Ovary (tissue), 9 donors: ENCODE measurements around the gene CD81. TPM values are rescaled to one million over a fixed set of nuclear protein-coding genes. Genes with fewer than 3 reads are reported as not detected.

Experiments used
- DNase-seq, 5 donors: peaks; one replicate each; pipeline ENCODE4 v3.0.0-alpha.2; 2019 to 2020
- H3K27ac ChIP-seq, 2 donors: fragments of 200-600 bp; one replicate each; pipeline versions ENCODE4 v1.5.1 to v1.8.0; 2019 to 2022
- H3K27me3 ChIP-seq: fragments of 200-600 bp; one replicate; pipeline ENCODE4 v1.8.0; 2022
- H3K36me3 ChIP-seq: fragments of 200-600 bp; sonication (generic); one replicate; pipeline ENCODE4 v1.5.1; 2019
- H3K4me1 ChIP-seq: one replicate; pipeline ENCODE4 v1.8.1; 2013; ENCODE audit warnings: mild to moderate bottlenecking, moderate library complexity; ENCODE audit not compliant: insufficient read depth
- H3K4me3 ChIP-seq: fragments of 200-600 bp; sonication (generic); one replicate; pipeline ENCODE4 v1.5.1; 2017
- H3K9me3 ChIP-seq, 2 donors: fragments of 200-600 bp in 1 of 2; sonication (generic) in 1 of 2; one replicate each; pipeline versions ENCODE4 v1.5.1 to v1.8.1; 2013 to 2019; ENCODE audit warnings: mild to moderate bottlenecking in 1 of 2, moderate library complexity in 1 of 2
- EP300 ChIP-seq: sonication (generic); formaldehyde crosslinking; IDR thresholded peaks from one replicate; pipeline ENCODE4 v1.6.1; 2017; ENCODE audit warnings: antibody characterized with exemption
- POLR2A ChIP-seq: fragments of 450-650 bp; IDR thresholded peaks from one replicate; pipeline ENCODE4 v1.6.1; 2017; ENCODE audit warnings: antibody characterized with exemption, mild to moderate bottlenecking, moderate library complexity
- WGBS, 3 donors: extraction: QIAGEN DNeasy Blood & Tissue Kit in 1 of 3; methylation state at CpG; one replicate each; pipeline versions ENCODE4 v1.1.5 to v1.1.7; 2013 to 2017; 5-methylcytosine and 5-hydroxymethylcytosine counted together
- intact Hi-C, 4 donors: fragments of 100-400 bp; cut with DNase I; formaldehyde crosslinking; loops; one replicate each; pipeline versions ENCODE4 v1.11.0 to v1.15.1; 2022 to 2023
- polyA plus RNA-seq, 2 donors: library from polyadenylated mRNA; stranded (reverse); fragments of 200-250 nt in 1 of 2; fragments of 350-450 nt in 1 of 2; fragmentation: Illumina TruSeq in 1 of 2; extraction: RNeasy Lipid Tissue Mini Kit (QIAGEN cat#74804) in 1 of 2; gene quantifications; one replicate each; pipeline ENCODE4 v1.2.3, GENCODE V29; 2013 to 2014
- total RNA-seq, 7 donors: library from RNA; depleted of rRNA in 2 of 7; stranded (reverse); fragments of >200 nt in 2 of 7; fragmentation: NEBNext Ultra II Directional in 3 of 7; extraction: Animal tissue kit (Norgen Biotek cat#: 25700) in 3 of 7; gene quantifications; one replicate each; pipeline versions ENCODE4 v1.1.0 to v1.2.4, GENCODE V29; 2016 to 2023
- TF ChIP-seq, protein P1 (sequence below), 3 donors: fragments of 450-650 bp in 2 of 3; fragments of 200-600 bp in 1 of 3; IDR thresholded peaks; one replicate each; pipeline versions ENCODE4 v1.5.1 to v1.8.0; 2016 to 2022; ENCODE audit warnings: antibody characterized with exemption in 3 of 3, mild to moderate bottlenecking in 1 of 3
- donor health status: DM: no; HTN: no; CAD: no; lungs with moderate emphysema.
- donor health status: DM: no; HTN: no; CAD: no.
- donor health status: Bipolar disorder and iron deficiency.
- donor health status: DM: yes; HTN: yes; CAD: no.
- donor health status: DM: no; HTN: no; CAD: no.
- donor health status: DM: yes; HTN: yes; CAD: no.

CD81 gene
- total and polyA plus RNA-seq, 9 donors = 206 to 723 (median 541) TPM

GRCh38 chr11:2409611-2410468 is 32.7 kb downstream of the CD81 start:
- H3K36me3 ChIP-seq = no peaks in the 10 kb centered on the region
- H3K4me3 ChIP-seq = no peak overlapping the region
- TF ChIP-seq POLR2A = no peak
- TF ChIP-seq, protein P1, sequence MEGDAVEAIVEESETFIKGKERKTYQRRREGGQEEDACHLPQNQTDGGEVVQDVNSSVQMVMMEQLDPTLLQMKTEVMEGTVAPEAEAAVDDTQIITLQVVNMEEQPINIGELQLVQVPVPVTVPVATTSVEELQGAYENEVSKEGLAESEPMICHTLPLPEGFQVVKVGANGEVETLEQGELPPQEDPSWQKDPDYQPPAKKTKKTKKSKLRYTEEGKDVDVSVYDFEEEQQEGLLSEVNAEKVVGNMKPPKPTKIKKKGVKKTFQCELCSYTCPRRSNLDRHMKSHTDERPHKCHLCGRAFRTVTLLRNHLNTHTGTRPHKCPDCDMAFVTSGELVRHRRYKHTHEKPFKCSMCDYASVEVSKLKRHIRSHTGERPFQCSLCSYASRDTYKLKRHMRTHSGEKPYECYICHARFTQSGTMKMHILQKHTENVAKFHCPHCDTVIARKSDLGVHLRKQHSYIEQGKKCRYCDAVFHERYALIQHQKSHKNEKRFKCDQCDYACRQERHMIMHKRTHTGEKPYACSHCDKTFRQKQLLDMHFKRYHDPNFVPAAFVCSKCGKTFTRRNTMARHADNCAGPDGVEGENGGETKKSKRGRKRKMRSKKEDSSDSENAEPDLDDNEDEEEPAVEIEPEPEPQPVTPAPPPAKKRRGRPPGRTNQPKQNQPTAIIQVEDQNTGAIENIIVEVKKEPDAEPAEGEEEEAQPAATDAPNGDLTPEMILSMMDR (IDR thresholded peaks at IDR 0.05) = no peak
- TF ChIP-seq EP300 = no peak
- H3K4me1 ChIP-seq = no peaks in the 10 kb centered on the region
- no peak overlapping the region for H3K27ac ChIP-seq
- intact Hi-C loops = loop anchor here in 2 of 4 donors (5.0 to 10.0 kb wide), 2 partner anchors 482 to 485 kb away; no protein-coding TSS in a partner anchor
- H3K9me3 ChIP-seq = no peaks in the 10 kb centered on the region
- DNase-seq = no peak
- no peaks in the 10 kb centered on the region for H3K27me3 ChIP-seq
- 45 to 46% (median 45%) methylated on average over 42 of the region's 42 CpGs for WGBS, 3 donors

DNA sequence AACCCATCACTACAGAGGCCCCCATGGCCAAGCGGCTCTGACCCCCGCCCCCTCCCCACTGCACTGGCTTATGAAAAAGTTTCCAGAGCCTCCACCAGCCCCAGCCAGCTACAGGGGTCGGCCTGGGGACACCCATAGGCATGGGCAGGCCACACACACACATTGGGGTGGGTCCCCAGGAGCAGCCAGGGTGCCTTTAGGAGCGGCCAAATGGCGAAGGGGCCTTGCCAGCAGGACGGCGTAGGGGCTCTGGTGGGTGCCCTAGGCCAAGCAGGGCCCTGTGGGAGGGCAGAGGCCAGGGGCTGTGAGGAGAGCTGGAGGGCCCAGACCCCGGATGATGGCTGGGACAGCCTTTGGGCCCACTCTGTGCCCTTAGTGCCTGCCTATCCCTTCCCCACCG is 33.5 kb downstream of the CD81 start:
- Histone ChIP-seq H3K4me3 (no peak overlapping the region), H3K36me3 (no peaks in the 10 kb centered on the region), H3K9me3 (no peaks in the 10 kb centered on the region), H3K27ac (no peak overlapping the region), H3K27me3 (no peaks in the 10 kb centered on the region), H3K4me1 (no peaks in the 10 kb centered on the region)
- TF ChIP-seq EP300 (no peak), POLR2A (no peak)
- TF ChIP-seq, protein P1 (IDR thresholded peaks at IDR 0.05) = no peak
- intact Hi-C loops = loop anchor here in 1 of 4 donors (5.0 kb wide), 1 partner anchor 482 kb away; no protein-coding TSS in a partner anchor
- 81 to 83% (median 83%) methylated on average over 7 to 9 of the region's 9 CpGs for WGBS, 3 donors
- no peak for DNase-seq

DNA sequence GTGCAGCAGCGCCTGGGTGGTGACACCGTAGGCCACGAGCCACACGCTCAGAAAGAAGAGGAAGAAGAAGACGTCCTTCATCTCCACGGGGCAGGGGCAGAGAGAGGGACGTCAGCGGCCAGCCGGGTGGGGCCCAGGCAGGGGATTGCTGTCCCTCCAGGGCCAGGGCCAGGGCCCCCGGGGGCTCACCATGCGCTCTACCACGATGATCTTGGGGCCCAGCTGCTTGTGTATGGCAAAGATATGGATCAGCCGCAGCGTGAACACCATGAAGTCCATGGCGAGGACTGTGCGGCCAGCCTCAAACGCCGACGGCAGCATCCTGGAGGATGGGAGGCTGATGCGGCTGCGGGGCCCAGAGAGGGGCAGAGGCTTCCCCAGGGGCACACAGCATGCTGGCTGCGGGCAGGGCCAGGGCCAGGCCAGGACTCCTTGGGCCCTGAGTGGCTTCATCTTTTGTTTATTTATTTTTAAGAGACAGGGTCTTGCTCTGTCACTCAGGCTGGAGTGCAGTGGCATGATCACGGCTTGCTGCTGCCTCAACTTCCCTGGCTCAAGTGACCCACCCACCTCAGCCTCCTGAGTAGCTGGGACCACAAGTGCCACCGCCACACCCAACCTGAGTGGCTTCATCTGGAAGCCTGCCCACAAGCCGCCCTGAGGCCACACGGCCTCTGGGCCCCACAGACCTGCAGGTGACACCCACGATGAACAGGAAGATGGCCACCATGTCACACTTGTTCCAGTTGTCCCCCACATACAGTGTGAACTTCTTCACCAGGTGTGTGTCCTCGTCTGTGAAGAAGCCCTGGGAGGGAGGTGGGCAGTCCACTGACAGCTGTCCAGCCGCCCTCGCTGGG is 34.6 kb downstream of the CD81 start:
- no peak for TF ChIP-seq POLR2A
- TF ChIP-seq, protein P1 (IDR thresholded peaks at IDR 0.05) = no peak
- TF ChIP-seq EP300 = no peak
- H3K27me3 ChIP-seq = no peaks in the 10 kb centered on the region
- H3K4me3 ChIP-seq = no peak overlapping the region
- intact Hi-C loops = loop anchor here in 2 of 4 donors (2.0 to 5.0 kb wide), 2 partner anchors 107 to 481 kb away; no protein-coding TSS in a partner anchor
- peak in 1 of 5 donors; percentile 12 for DNase-seq
- no peaks in the 10 kb centered on the region for H3K9me3 ChIP-seq
- WGBS, 3 donors = 76 to 83% (median 79%) methylated on average over 30 of the region's 30 CpGs
- no peaks in the 10 kb centered on the region for H3K4me1 ChIP-seq
- no peak overlapping the region for H3K27ac ChIP-seq
- H3K36me3 ChIP-seq = no peaks in the 10 kb centered on the region

DNA sequence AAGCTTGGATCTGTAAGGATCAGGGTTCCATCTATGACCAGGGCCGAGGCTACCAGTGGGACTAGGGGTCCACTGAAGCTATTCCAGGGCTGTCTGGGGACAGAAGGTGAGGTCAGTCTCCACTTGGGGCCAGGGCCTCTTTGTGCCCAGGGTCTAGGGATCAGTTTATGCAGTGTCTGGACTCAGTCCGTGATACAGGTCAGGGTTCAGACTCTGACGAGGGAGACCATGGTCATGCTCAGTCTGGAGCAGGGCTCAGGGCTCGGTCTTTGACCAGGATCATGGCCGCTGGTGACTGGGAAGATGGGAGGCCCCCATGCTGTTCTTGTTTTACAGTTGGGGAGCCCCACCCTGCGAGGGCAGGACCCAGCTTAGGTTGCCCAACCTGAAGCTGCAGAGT is 35.2 kb downstream of the CD81 start:
- Histone ChIP-seq H3K27ac (no peak overlapping the region), H3K9me3 (no peaks in the 10 kb centered on the region), H3K27me3 (no peaks in the 10 kb centered on the region), H3K36me3 (no peaks in the 10 kb centered on the region), H3K4me3 (no peak overlapping the region), H3K4me1 (no peaks in the 10 kb centered on the region)
- WGBS, 3 donors = 85 to 93% (median 93%) methylated on average over 6 of the region's 6 CpGs
- no peak for DNase-seq
- TF ChIP-seq EP300 (no peak), POLR2A (no peak)
- TF ChIP-seq, protein P1 (IDR thresholded peaks at IDR 0.05) = no peak
- intact Hi-C loops = loop anchor here in 2 of 4 donors (2.0 to 5.0 kb wide), 2 partner anchors 108 to 480 kb away; no protein-coding TSS in a partner anchor
